D721Med (cell line): ENCODE measurements around the gene CADM1.

Source experiments
- DNase-seq: peaks from one replicate; pipeline ENCODE4 v3.0.0; 2011; ENCODE audit warnings: low spot score; ENCODE audit not compliant: insufficient read length
- FAIRE-seq: peaks from 2 replicates; lab custom pipeline; 2011; peaks lifted over from hg19 to GRCh38; lab: Jason Lieb, UNC
- TF ChIP-seq, protein P1 (sequence below): IDR thresholded peaks from 2 replicates; pipeline ENCODE4 v1.5.1; 2012; ENCODE audit warnings: mild to moderate bottlenecking, control low read depth; ENCODE audit not compliant: insufficient read depth; ENCODE audit errors: missing control alignments

The CADM1 gene

GRCh38 chr11:115122274-115122673 is 381.9 kb downstream of the CADM1 start:
- DNase-seq (no peak), FAIRE-seq (no peak)
- TF ChIP-seq, protein P1, sequence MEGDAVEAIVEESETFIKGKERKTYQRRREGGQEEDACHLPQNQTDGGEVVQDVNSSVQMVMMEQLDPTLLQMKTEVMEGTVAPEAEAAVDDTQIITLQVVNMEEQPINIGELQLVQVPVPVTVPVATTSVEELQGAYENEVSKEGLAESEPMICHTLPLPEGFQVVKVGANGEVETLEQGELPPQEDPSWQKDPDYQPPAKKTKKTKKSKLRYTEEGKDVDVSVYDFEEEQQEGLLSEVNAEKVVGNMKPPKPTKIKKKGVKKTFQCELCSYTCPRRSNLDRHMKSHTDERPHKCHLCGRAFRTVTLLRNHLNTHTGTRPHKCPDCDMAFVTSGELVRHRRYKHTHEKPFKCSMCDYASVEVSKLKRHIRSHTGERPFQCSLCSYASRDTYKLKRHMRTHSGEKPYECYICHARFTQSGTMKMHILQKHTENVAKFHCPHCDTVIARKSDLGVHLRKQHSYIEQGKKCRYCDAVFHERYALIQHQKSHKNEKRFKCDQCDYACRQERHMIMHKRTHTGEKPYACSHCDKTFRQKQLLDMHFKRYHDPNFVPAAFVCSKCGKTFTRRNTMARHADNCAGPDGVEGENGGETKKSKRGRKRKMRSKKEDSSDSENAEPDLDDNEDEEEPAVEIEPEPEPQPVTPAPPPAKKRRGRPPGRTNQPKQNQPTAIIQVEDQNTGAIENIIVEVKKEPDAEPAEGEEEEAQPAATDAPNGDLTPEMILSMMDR: no peak
